GM23338 (cell line): ENCODE data around the gene FTHL17. TPM values are rescaled to one million over a fixed set of nuclear protein-coding genes. Genes with fewer than 3 reads are reported as not detected.

Source experiments
- ATAC-seq: fragments of 200-7000 bp; cut with Tn5 transposase; 3 replicates; pipeline ENCODE4 v1.9.1; 2020
- DNase-seq: peaks from one replicate; pipeline ENCODE4 v3.0.0-alpha.2; 2015; ENCODE audit warnings: low spot score
- H2AFZ ChIP-seq: fragments of 200-600 bp; sonication (generic); 2 replicates; pipeline ENCODE4 v1.8.0; 2016; ENCODE audit warnings: antibody characterized with exemption, mild to moderate bottlenecking, moderate library complexity
- H3F3A ChIP-seq: fragments of 200-600 bp; sonication (generic); replicated peaks from 2 replicates; pipeline ENCODE4 v1.8.0; 2017; ENCODE audit warnings: antibody characterized with exemption, mixed run types, low read depth
- H3K27ac ChIP-seq: fragments of 200-600 bp; sonication (generic); 2 replicates; pipeline ENCODE4 v1.6.1; 2016; ENCODE audit warnings: low read depth
- H3K27me3 ChIP-seq: fragments of 200-600 bp; sonication (generic); 2 replicates; pipeline ENCODE4 v1.8.0; 2016; ENCODE audit warnings: mild to moderate bottlenecking, mixed run types, moderate library complexity; ENCODE audit not compliant: insufficient read depth
- H3K36me3 ChIP-seq: fragments of 200-600 bp; sonication (generic); 2 replicates; pipeline ENCODE4 v1.8.0; 2016; ENCODE audit warnings: mild to moderate bottlenecking; ENCODE audit not compliant: insufficient read depth
- H3K4me1 ChIP-seq: fragments of 200-600 bp; sonication (generic); 2 replicates; pipeline ENCODE4 v1.8.0; 2016; ENCODE audit warnings: mild to moderate bottlenecking, moderate library complexity; ENCODE audit not compliant: insufficient read depth
- H3K4me2 ChIP-seq: fragments of 200-600 bp; sonication (generic); 2 replicates; pipeline ENCODE4 v1.7.1; 2017; ENCODE audit warnings: mixed run types
- H3K4me3 ChIP-seq: fragments of 200-600 bp; sonication (generic); 2 replicates; pipeline ENCODE4 v1.6.1; 2016; ENCODE audit warnings: mixed run types
- H3K79me2 ChIP-seq: fragments of 200-600 bp; sonication (generic); replicated peaks from 2 replicates; pipeline ENCODE4 v1.8.0; 2017; ENCODE audit warnings: mild to moderate bottlenecking; ENCODE audit not compliant: insufficient read depth
- H3K9me2 ChIP-seq: fragments of 200-600 bp; sonication (generic); 2 replicates; pipeline ENCODE4 v1.8.0; 2017; ENCODE audit not compliant: insufficient read depth
- H4K20me1 ChIP-seq: fragments of 200-600 bp; sonication (generic); replicated peaks from 2 replicates; pipeline ENCODE4 v1.8.0; 2017; ENCODE audit warnings: mild to moderate bottlenecking; ENCODE audit not compliant: insufficient read depth
- H3K27ac Mint-ChIP-seq: 2 replicates; pipeline ENCODE4 v1.8.0; 2020; ENCODE audit warnings: inconsistent platforms, mild to moderate bottlenecking, moderate library complexity, mixed read lengths
- H3K27me3 Mint-ChIP-seq: 3 replicates; pipeline ENCODE4 v1.8.0; 2022; ENCODE audit warnings: low read depth, mild to moderate bottlenecking, moderate library complexity, mixed read lengths, inconsistent platforms; ENCODE audit not compliant: insufficient read depth, poor library complexity
- H3K36me3 Mint-ChIP-seq: 3 replicates; pipeline ENCODE4 v1.8.0; 2021; ENCODE audit warnings: low read depth, mild to moderate bottlenecking, inconsistent platforms, moderate library complexity, mixed read lengths
- H3K4me1 Mint-ChIP-seq: 3 replicates; pipeline ENCODE4 v1.8.0; 2020; ENCODE audit warnings: mild to moderate bottlenecking, inconsistent platforms, mixed read lengths
- H3K4me3 Mint-ChIP-seq: 3 replicates; pipeline ENCODE4 v1.8.0; 2021; ENCODE audit warnings: moderate library complexity, mild to moderate bottlenecking, inconsistent platforms, mixed read lengths
- H3K9me3 Mint-ChIP-seq: 3 replicates; pipeline ENCODE4 v1.8.0; 2020; ENCODE audit warnings: moderate library complexity, mild to moderate bottlenecking, inconsistent platforms, mixed read lengths
- CREB1 ChIP-seq: fragments of 250-450 bp; sonication (Bioruptor Pico); IDR thresholded peaks from 2 replicates; pipeline ENCODE4 v1.5.0; 2020; ENCODE audit warnings: low read depth, mild to moderate bottlenecking, moderate library complexity
- EZH2 ChIP-seq: fragments of 200-600 bp; sonication (generic); IDR thresholded peaks from one replicate; pipeline ENCODE4 v1.8.0; 2017; ENCODE audit warnings: antibody characterized with exemption, mild to moderate bottlenecking, low read depth; ENCODE audit not compliant: unreplicated experiment
- EZH2phosphoT487 ChIP-seq: fragments of 200-600 bp; sonication (generic); IDR thresholded peaks from one replicate; pipeline ENCODE4 v1.8.1; 2018; ENCODE audit warnings: antibody characterized with exemption; ENCODE audit not compliant: unreplicated experiment
- NANOG ChIP-seq: IDR thresholded peaks from 2 replicates; pipeline ENCODE4 v1.6.1; 2016; ENCODE audit warnings: antibody characterized with exemption, borderline replicate concordance
- POLR2AphosphoS5 ChIP-seq: IDR thresholded peaks from 2 replicates; pipeline ENCODE4 v1.6.1; 2016; ENCODE audit warnings: antibody characterized with exemption, low read depth
- STAT1 ChIP-seq: IDR thresholded peaks from one replicate; pipeline ENCODE4 v1.6.1; 2016; ENCODE audit warnings: antibody characterized with exemption; ENCODE audit not compliant: unreplicated experiment
- ZNF114 ChIP-seq: fragments of 250-450 bp; sonication (Bioruptor Pico); IDR thresholded peaks from 2 replicates; pipeline ENCODE4 v1.5.0; 2020; ENCODE audit warnings: mild to moderate bottlenecking, moderate library complexity
- ZNF331 ChIP-seq: fragments of 250-450 bp; sonication (Bioruptor Pico); IDR thresholded peaks from 2 replicates; pipeline ENCODE4 v1.5.0; 2020; ENCODE audit warnings: low read depth, mild to moderate bottlenecking, moderate library complexity
- polyA plus RNA-seq: library from polyadenylated mRNA; unstranded; fragments of >200 nt; fragmentation: Nextera tagmentation; extraction: Ambion mirVana; gene quantifications from 2 replicates; pipeline ENCODE4 v1.2.1, GENCODE V29; 2016
- total RNA-seq: library from RNA; depleted of rRNA; stranded (reverse); fragments of >200 nt; shearing (Covaris generic); gene quantifications from 2 replicates; pipeline ENCODE4 v1.2.3, GENCODE V29; 2014
- TF ChIP-seq, protein P1 (sequence below): IDR thresholded peaks from 2 replicates; pipeline ENCODE4 v1.6.1; 2016; ENCODE audit warnings: antibody characterized with exemption
- TF ChIP-seq, protein P2 (sequence below), 2 experiments: fragments of 200-600 bp in 1 of 2; sonication (generic) in 1 of 2; conservative IDR thresholded peaks; 2 replicates each; pipeline versions ENCODE4 v1.5.1 to v1.6.1; 2016 to 2017; ENCODE audit warnings: antibody characterized with exemption in 2 of 2, low read depth in 2 of 2, mild to moderate bottlenecking in 2 of 2, moderate library complexity in 1 of 2
- TF ChIP-seq, protein P3 (sequence below): fragments of 250-450 bp; sonication (Bioruptor Pico); IDR thresholded peaks from 2 replicates; pipeline ENCODE4 v1.5.0; 2020; ENCODE audit warnings: mild to moderate bottlenecking, moderate library complexity

Gene FTHL17
- total and polyA plus RNA-seq, 2 experiments from 2014 or later = not detected

DNA sequence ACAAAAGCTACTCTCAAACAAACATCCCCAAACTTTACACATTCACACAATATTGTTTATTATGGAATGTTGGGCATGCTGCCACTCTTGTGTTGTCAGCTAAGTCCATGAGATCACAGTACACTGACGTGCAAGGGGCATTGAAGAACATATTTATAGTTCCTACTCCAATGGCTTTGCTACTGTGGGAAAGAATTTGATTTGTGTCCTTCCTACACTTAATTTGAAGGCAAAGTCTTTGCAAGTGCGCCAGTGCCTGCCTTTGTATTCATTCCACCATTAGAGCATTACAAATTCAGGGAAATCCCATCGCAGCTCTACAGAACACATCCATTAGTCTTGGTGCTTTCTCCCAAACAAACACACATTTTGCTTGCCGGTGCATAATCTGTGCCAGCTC lies 45.4 kb upstream of the FTHL17 start:
- TF ChIP-seq, protein P1, sequence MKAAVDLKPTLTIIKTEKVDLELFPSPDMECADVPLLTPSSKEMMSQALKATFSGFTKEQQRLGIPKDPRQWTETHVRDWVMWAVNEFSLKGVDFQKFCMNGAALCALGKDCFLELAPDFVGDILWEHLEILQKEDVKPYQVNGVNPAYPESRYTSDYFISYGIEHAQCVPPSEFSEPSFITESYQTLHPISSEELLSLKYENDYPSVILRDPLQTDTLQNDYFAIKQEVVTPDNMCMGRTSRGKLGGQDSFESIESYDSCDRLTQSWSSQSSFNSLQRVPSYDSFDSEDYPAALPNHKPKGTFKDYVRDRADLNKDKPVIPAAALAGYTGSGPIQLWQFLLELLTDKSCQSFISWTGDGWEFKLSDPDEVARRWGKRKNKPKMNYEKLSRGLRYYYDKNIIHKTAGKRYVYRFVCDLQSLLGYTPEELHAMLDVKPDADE = no peak
- no peak for TF ChIP-seq STAT1
- TF ChIP-seq CREB1 (CRISPR knock-in tag) = no peak
- no peak for TF ChIP-seq ZNF114 (CRISPR knock-in tag)
- no peak for TF ChIP-seq NANOG
- no peak for TF ChIP-seq EZH2phosphoT487
- TF ChIP-seq POLR2AphosphoS5 = no peak
- TF ChIP-seq, protein P2, sequence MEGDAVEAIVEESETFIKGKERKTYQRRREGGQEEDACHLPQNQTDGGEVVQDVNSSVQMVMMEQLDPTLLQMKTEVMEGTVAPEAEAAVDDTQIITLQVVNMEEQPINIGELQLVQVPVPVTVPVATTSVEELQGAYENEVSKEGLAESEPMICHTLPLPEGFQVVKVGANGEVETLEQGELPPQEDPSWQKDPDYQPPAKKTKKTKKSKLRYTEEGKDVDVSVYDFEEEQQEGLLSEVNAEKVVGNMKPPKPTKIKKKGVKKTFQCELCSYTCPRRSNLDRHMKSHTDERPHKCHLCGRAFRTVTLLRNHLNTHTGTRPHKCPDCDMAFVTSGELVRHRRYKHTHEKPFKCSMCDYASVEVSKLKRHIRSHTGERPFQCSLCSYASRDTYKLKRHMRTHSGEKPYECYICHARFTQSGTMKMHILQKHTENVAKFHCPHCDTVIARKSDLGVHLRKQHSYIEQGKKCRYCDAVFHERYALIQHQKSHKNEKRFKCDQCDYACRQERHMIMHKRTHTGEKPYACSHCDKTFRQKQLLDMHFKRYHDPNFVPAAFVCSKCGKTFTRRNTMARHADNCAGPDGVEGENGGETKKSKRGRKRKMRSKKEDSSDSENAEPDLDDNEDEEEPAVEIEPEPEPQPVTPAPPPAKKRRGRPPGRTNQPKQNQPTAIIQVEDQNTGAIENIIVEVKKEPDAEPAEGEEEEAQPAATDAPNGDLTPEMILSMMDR (conservative IDR thresholded peaks at IDR 0.05; ENCODE audit: low read depth in 2 of 2) = no peak
- TF ChIP-seq, protein P3, sequence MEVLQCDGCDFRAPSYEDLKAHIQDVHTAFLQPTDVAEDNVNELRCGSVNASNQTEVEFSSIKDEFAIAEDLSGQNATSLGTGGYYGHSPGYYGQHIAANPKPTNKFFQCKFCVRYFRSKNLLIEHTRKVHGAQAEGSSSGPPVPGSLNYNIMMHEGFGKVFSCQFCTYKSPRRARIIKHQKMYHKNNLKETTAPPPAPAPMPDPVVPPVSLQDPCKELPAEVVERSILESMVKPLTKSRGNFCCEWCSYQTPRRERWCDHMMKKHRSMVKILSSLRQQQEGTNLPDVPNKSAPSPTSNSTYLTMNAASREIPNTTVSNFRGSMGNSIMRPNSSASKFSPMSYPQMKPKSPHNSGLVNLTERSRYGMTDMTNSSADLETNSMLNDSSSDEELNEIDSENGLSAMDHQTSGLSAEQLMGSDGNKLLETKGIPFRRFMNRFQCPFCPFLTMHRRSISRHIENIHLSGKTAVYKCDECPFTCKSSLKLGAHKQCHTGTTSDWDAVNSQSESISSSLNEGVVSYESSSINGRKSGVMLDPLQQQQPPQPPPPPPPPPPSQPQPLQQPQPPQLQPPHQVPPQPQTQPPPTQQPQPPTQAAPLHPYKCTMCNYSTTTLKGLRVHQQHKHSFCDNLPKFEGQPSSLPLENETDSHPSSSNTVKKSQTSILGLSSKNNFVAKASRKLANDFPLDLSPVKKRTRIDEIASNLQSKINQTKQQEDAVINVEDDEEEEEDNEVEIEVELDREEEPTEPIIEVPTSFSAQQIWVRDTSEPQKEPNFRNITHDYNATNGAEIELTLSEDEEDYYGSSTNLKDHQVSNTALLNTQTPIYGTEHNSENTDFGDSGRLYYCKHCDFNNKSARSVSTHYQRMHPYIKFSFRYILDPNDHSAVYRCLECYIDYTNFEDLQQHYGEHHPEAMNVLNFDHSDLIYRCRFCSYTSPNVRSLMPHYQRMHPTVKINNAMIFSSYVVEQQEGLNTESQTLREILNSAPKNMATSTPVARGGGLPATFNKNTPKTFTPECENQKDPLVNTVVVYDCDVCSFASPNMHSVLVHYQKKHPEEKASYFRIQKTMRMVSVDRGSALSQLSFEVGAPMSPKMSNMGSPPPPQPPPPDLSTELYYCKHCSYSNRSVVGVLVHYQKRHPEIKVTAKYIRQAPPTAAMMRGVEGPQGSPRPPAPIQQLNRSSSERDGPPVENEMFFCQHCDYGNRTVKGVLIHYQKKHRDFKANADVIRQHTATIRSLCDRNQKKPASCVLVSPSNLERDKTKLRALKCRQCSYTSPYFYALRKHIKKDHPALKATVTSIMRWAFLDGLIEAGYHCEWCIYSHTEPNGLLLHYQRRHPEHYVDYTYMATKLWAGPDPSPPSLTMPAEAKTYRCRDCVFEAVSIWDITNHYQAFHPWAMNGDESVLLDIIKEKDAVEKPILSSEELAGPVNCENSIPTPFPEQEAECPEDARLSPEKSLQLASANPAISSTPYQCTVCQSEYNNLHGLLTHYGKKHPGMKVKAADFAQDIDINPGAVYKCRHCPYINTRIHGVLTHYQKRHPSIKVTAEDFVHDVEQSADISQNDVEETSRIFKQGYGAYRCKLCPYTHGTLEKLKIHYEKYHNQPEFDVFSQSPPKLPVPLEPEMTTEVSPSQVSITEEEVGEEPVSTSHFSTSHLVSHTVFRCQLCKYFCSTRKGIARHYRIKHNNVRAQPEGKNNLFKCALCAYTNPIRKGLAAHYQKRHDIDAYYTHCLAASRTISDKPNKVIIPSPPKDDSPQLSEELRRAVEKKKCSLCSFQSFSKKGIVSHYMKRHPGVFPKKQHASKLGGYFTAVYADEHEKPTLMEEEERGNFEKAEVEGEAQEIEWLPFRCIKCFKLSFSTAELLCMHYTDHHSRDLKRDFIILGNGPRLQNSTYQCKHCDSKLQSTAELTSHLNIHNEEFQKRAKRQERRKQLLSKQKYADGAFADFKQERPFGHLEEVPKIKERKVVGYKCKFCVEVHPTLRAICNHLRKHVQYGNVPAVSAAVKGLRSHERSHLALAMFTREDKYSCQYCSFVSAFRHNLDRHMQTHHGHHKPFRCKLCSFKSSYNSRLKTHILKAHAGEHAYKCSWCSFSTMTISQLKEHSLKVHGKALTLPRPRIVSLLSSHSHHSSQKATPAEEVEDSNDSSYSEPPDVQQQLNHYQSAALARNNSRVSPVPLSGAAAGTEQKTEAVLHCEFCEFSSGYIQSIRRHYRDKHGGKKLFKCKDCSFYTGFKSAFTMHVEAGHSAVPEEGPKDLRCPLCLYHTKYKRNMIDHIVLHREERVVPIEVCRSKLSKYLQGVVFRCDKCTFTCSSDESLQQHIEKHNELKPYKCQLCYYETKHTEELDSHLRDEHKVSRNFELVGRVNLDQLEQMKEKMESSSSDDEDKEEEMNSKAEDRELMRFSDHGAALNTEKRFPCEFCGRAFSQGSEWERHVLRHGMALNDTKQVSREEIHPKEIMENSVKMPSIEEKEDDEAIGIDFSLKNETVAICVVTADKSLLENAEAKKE (CRISPR knock-in tag) = no peak
- no peak for TF ChIP-seq ZNF331 (CRISPR knock-in tag)
- TF ChIP-seq EZH2 = no peak
- H3K9me3 Mint-ChIP-seq = no peaks in the 10 kb centered on the region
- H3F3A ChIP-seq = no peaks in the 10 kb centered on the region
- H3K4me1 ChIP-seq = no peaks in the 10 kb centered on the region
- no peaks in the 10 kb centered on the region for H3K4me1 Mint-ChIP-seq
- no peak overlapping the region for H3K4me2 ChIP-seq
- ATAC-seq (no peak), DNase-seq (no peak)
- no peak overlapping the region for H3K27ac ChIP-seq
- H3K27me3 Mint-ChIP-seq = no peaks in the 10 kb centered on the region
- H3K9me2 ChIP-seq = no peaks in the 10 kb centered on the region
- H3K79me2 ChIP-seq = no peaks in the 10 kb centered on the region
- no peak overlapping the region for H3K4me3 ChIP-seq
- H3K4me3 Mint-ChIP-seq = no peak overlapping the region
- no peak overlapping the region for H3K27ac Mint-ChIP-seq
- H4K20me1 ChIP-seq = no peaks in the 10 kb centered on the region
- H3K36me3 ChIP-seq = no peaks in the 10 kb centered on the region
- no peak overlapping the region for H2AFZ ChIP-seq
- no peaks in the 10 kb centered on the region for H3K36me3 Mint-ChIP-seq
- H3K27me3 ChIP-seq = no peaks in the 10 kb centered on the region
